PFSK-1 (cell line): ENCODE measurements around the gene TCF20.

ENCODE experiments used
- FOXP2 ChIP-seq: optimal IDR thresholded peaks from 2 replicates; pipeline ENCODE3; 2011; ENCODE audit warnings: borderline replicate concordance, control low read depth, inconsistent platforms; ENCODE audit not compliant: insufficient read depth; ENCODE audit errors: extremely low read length, extremely low read depth
- POLR2AphosphoS5 ChIP-seq: IDR thresholded peaks from 2 replicates; pipeline ENCODE4 v1.6.1; 2012; ENCODE audit warnings: low read depth, mild to moderate bottlenecking, control low read depth, low read length, moderate library complexity
- SIN3A ChIP-seq: IDR thresholded peaks from 2 replicates; pipeline ENCODE4 v1.6.1; 2012; ENCODE audit warnings: mild to moderate bottlenecking, low read length, moderate library complexity, borderline replicate concordance; ENCODE audit not compliant: insufficient read depth
- TF ChIP-seq, protein P1 (sequence below), 2 experiments: IDR thresholded peaks; 2 replicates each; pipeline versions ENCODE4 v1.6.1 to v1.8.0; 2011 to 2012; ENCODE audit warnings: low read depth in 2 of 2, low read length in 2 of 2, control low read depth in 1 of 2, inconsistent platforms in 1 of 2, mild to moderate bottlenecking in 1 of 2, moderate library complexity in 1 of 2; ENCODE audit not compliant: insufficient read depth in 1 of 2

DNA sequence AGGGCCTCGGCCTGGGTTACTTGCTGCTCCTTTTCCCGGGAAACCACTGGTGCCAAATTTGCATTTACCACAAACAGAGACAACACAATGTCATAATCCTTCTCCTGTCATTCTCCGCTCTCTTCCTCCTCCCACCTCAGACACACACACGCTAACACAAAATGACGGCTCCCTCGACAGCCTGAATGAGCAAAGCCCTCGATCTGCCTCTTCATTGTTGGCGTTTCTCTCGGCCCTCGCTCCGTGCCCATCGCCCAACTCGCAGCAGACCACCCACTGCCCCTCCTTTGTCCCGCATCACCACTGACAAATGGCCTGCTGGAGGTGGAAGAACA lies 12.5 kb upstream of the TCF20 start:
- TF ChIP-seq, protein P1, sequence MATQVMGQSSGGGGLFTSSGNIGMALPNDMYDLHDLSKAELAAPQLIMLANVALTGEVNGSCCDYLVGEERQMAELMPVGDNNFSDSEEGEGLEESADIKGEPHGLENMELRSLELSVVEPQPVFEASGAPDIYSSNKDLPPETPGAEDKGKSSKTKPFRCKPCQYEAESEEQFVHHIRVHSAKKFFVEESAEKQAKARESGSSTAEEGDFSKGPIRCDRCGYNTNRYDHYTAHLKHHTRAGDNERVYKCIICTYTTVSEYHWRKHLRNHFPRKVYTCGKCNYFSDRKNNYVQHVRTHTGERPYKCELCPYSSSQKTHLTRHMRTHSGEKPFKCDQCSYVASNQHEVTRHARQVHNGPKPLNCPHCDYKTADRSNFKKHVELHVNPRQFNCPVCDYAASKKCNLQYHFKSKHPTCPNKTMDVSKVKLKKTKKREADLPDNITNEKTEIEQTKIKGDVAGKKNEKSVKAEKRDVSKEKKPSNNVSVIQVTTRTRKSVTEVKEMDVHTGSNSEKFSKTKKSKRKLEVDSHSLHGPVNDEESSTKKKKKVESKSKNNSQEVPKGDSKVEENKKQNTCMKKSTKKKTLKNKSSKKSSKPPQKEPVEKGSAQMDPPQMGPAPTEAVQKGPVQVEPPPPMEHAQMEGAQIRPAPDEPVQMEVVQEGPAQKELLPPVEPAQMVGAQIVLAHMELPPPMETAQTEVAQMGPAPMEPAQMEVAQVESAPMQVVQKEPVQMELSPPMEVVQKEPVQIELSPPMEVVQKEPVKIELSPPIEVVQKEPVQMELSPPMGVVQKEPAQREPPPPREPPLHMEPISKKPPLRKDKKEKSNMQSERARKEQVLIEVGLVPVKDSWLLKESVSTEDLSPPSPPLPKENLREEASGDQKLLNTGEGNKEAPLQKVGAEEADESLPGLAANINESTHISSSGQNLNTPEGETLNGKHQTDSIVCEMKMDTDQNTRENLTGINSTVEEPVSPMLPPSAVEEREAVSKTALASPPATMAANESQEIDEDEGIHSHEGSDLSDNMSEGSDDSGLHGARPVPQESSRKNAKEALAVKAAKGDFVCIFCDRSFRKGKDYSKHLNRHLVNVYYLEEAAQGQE (IDR thresholded peaks at IDR 0.05; ENCODE audit: insufficient read depth in 1 of 2, low read depth in 2 of 2, low read length in 2 of 2): no peak
- TF ChIP-seq SIN3A: no peak
- no peak for TF ChIP-seq FOXP2
- no peak for TF ChIP-seq POLR2AphosphoS5
